ENCODE measurements around the gene DNER. TPM values are rescaled to one million over a fixed set of nuclear protein-coding genes. Genes with fewer than 3 reads are reported as not detected.

The DNER gene
- total and polyA plus RNA-seq, 2 donors (not counting 1 experiment from before 2014, with no cell fraction given) = not detected

DNA sequence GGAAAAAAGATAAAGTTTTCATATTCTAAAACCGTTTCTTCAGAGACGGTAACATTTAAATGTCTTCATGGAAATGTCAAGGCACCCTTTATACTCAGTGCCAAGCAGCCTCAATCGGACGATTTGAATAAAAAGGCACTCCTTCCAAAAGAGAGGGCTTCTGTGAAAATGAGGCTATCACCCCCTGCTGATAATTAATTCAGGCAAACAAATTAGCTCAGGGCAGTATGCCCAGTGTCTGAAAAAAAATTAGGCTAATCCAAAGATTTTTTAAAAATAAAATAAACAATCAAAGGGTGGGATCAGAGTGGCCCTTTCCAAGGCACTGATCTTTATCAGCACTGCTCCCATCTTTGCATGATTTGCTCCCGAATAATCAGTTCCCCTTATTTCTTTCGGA lies 292.3 kb downstream of the DNER start:
- H3K27me3 ChIP-seq (replicated peaks in 1 of 4; ENCODE audit: control extremely low read depth in 1 of 4, control insufficient read depth in 3 of 4, insufficient read depth in 4 of 4, low read length in 3 of 4) = peaks cover 0 to 2% (median 0%) of the 10 kb centered on the region in 4 experiments
- no peaks in the 10 kb centered on the region for H3K36me3 ChIP-seq (replicated peaks in 1 of 2; ENCODE audit: control extremely low read depth in 1 of 2, control insufficient read depth in 1 of 2, extremely low read depth in 1 of 2, insufficient read depth in 2 of 2, low read length in 1 of 2)
- intact Hi-C loops (cut with micrococcal nuclease) = no loop called here
- no peak for ATAC-seq (ENCODE audit: low read depth)
- H3K9ac ChIP-seq (ENCODE audit: low read length) = no peak overlapping the region
- peaks cover 4% of the 10 kb centered on the region for H3K27me3 Mint-ChIP-seq
- no peak overlapping the region for H3K4me3 Mint-ChIP-seq
- no peaks in the 10 kb centered on the region for H4K20me1 ChIP-seq (ENCODE audit: control insufficient read depth, insufficient read depth, low read length, poor library complexity, severe bottlenecking)
- H3K4me2 ChIP-seq (replicated peaks; ENCODE audit: low read depth, low read length, poor library complexity, severe bottlenecking) = no peak overlapping the region
- DNase-seq = no peak
- no peak overlapping the region for H2AFZ ChIP-seq (ENCODE audit: insufficient read depth, low read depth, low read length, poor library complexity, severe bottlenecking)
- H3K27ac ChIP-seq (ENCODE audit: low read length in 2 of 2) = no peak overlapping the region
- POLR2A ChIA-PET = no interaction called here
- H3K4me3 ChIP-seq (ENCODE audit: control extremely low read depth in 1 of 5, extremely low read depth in 1 of 5, insufficient read depth in 1 of 5, low read depth in 2 of 5, low read length in 4 of 5) = no peak overlapping the region
- CTCF ChIA-PET = no interaction called here
- H3K79me2 ChIP-seq (ENCODE audit: control insufficient read depth, insufficient read depth, low read length) = no peaks in the 10 kb centered on the region
- no peak for TF ChIP-seq EZH2 (IDR thresholded peaks at IDR 0.05; ENCODE audit: borderline replicate concordance, insufficient read depth, low read depth, low read length, poor library complexity, severe bottlenecking)
- TF ChIP-seq, protein P1, sequence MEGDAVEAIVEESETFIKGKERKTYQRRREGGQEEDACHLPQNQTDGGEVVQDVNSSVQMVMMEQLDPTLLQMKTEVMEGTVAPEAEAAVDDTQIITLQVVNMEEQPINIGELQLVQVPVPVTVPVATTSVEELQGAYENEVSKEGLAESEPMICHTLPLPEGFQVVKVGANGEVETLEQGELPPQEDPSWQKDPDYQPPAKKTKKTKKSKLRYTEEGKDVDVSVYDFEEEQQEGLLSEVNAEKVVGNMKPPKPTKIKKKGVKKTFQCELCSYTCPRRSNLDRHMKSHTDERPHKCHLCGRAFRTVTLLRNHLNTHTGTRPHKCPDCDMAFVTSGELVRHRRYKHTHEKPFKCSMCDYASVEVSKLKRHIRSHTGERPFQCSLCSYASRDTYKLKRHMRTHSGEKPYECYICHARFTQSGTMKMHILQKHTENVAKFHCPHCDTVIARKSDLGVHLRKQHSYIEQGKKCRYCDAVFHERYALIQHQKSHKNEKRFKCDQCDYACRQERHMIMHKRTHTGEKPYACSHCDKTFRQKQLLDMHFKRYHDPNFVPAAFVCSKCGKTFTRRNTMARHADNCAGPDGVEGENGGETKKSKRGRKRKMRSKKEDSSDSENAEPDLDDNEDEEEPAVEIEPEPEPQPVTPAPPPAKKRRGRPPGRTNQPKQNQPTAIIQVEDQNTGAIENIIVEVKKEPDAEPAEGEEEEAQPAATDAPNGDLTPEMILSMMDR (IDR thresholded peaks at IDR 0.05) = no peak
- H3K27ac Mint-ChIP-seq = no peak overlapping the region
- H3K9me3 ChIP-seq (ENCODE audit: control extremely low read depth in 1 of 3, control insufficient read depth in 2 of 3, insufficient read depth in 1 of 3, low read length in 2 of 3) = no peaks in the 10 kb centered on the region
- H3K4me1 Mint-ChIP-seq = no peaks in the 10 kb centered on the region
- 100% methylated on average over 4 of the region's 6 CpGs for WGBS (ENCODE audit: insufficient coverage)
- peaks cover 2 to 4% of the 10 kb centered on the region in 2 donors for H3K4me1 ChIP-seq (ENCODE audit: control insufficient read depth in 2 of 2, insufficient read depth in 2 of 2, low read length in 2 of 2)
- peaks cover 2% of the 10 kb centered on the region for H3K9me3 Mint-ChIP-seq (ENCODE audit: insufficient read depth)

DNA sequence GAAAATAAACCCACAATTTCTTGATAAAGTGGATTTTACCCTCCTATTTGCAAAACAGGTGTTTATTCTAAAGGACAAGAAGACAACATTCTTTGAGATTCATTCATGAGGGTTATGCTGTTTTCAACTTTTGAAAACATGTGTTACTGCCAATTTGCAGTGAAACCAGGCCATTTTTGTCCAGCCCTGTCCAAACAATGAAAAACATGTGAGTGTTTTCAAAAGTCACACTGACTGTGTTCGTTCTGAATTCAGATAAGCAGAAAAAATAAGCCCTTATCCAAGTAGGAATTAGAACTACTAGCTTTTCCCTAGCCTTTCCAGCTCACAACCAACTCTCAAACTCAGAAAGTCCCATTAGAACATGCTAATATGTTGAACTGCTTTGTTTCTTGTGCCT lies 295.2 kb downstream of the DNER start:
- no peak overlapping the region for H3K9ac ChIP-seq (ENCODE audit: low read length)
- H3K4me3 ChIP-seq (ENCODE audit: control extremely low read depth in 1 of 5, extremely low read depth in 1 of 5, insufficient read depth in 1 of 5, low read depth in 2 of 5, low read length in 4 of 5) = no peak overlapping the region
- no peak for TF ChIP-seq EZH2 (IDR thresholded peaks at IDR 0.05; ENCODE audit: borderline replicate concordance, insufficient read depth, low read depth, low read length, poor library complexity, severe bottlenecking)
- TF ChIP-seq, protein P1 (IDR thresholded peaks at IDR 0.05) = no peak
- no peak overlapping the region for H2AFZ ChIP-seq (ENCODE audit: insufficient read depth, low read depth, low read length, poor library complexity, severe bottlenecking)
- H3K27me3 Mint-ChIP-seq = no peaks in the 10 kb centered on the region
- peaks cover 6% of the 10 kb centered on the region for H3K9me3 Mint-ChIP-seq (ENCODE audit: insufficient read depth)
- WGBS (ENCODE audit: insufficient coverage) = 86% methylated on average over 1 of the region's 1 CpG
- H3K9me3 ChIP-seq (ENCODE audit: control extremely low read depth in 1 of 3, control insufficient read depth in 2 of 3, insufficient read depth in 1 of 3, low read length in 2 of 3) = peaks cover 0 to 9% (median 0%) of the 10 kb centered on the region in 3 donors
- ChIA-PET POLR2A (no interaction called here), CTCF (no interaction called here)
- peaks cover 14 to 16% of the 10 kb centered on the region in 2 donors for H3K4me1 ChIP-seq (ENCODE audit: control insufficient read depth in 2 of 2, insufficient read depth in 2 of 2, low read length in 2 of 2)
- intact Hi-C loops (cut with micrococcal nuclease) = no loop called here
- no peak overlapping the region for H3K27ac ChIP-seq (ENCODE audit: low read length in 2 of 2)
- DNase-seq (no peak), ATAC-seq (ENCODE audit: low read depth) (no peak)
- H3K4me3 Mint-ChIP-seq = no peak overlapping the region
- no peaks in the 10 kb centered on the region for H3K79me2 ChIP-seq (ENCODE audit: control insufficient read depth, insufficient read depth, low read length)
- H3K4me1 Mint-ChIP-seq = peaks cover 11% of the 10 kb centered on the region
- no peaks in the 10 kb centered on the region for H4K20me1 ChIP-seq (ENCODE audit: control insufficient read depth, insufficient read depth, low read length, poor library complexity, severe bottlenecking)
- H3K27me3 ChIP-seq (replicated peaks in 1 of 4; ENCODE audit: control extremely low read depth in 1 of 4, control insufficient read depth in 3 of 4, insufficient read depth in 4 of 4, low read length in 3 of 4) = no peaks in the 10 kb centered on the region
- no peak overlapping the region for H3K27ac Mint-ChIP-seq
- no peaks in the 10 kb centered on the region for H3K36me3 ChIP-seq (replicated peaks in 1 of 2; ENCODE audit: control extremely low read depth in 1 of 2, control insufficient read depth in 1 of 2, extremely low read depth in 1 of 2, insufficient read depth in 2 of 2, low read length in 1 of 2)
- no peak overlapping the region for H3K4me2 ChIP-seq (replicated peaks; ENCODE audit: low read depth, low read length, poor library complexity, severe bottlenecking)
